Measurements from ENCODE around the gene GIMAP7.

- no peak for TF ChIP-seq POLR2AphosphoS5 (IDR thresholded peaks at IDR 0.05; ENCODE audit: low read depth, low read length)
- TF ChIP-seq TAF1 (IDR thresholded peaks at IDR 0.05; ENCODE audit: borderline replicate concordance, low read depth, low read length), result no peak
These were observed 38.4 kb upstream of the GIMAP7 start for GRCh38 chr7:150476285-150476684.

All from GM12892 (cell line).